Pancreas (tissue), 10 donors: Measurements from ENCODE around the gene CNPY3. TPM values are rescaled to one million over a fixed set of nuclear protein-coding genes. Genes with fewer than 3 reads are reported as not detected.
A peak's percentile ranks its signal among the peaks of the same experiment; 100 is the strongest.

ENCODE experiments used
- ATAC-seq, 4 donors: fragments of 200-7000 bp; cut with Tn5 transposase; one replicate each; pipeline versions ENCODE4 v1.8.0 to v1.9.1; 2020; ENCODE audit warnings: mild to moderate bottlenecking in 4 of 4, moderate library complexity in 4 of 4
- DNase-seq, 6 donors: peaks; one replicate each; pipeline ENCODE4 v3.0.0-alpha.2; 2020
- FAIRE-seq: peaks from 2 replicates; lab custom pipeline; 2012; peaks lifted over from hg19 to GRCh38; lab: Jason Lieb, UNC
- H3K27ac ChIP-seq, 4 donors: fragments of 200-600 bp; sonication (generic); 1 replicate in 3 of 4; 2 replicates in 1 of 4; pipeline versions ENCODE4 v1.5.0 to v1.8.0; 2020
- H3K27me3 ChIP-seq, 4 donors: fragments of 200-600 bp; one replicate each; pipeline ENCODE4 v1.8.0; 2021
- H3K36me3 ChIP-seq, 3 donors: fragments of 200-600 bp; sonication (generic) in 1 of 3; one replicate each; pipeline versions ENCODE4 v1.5.0 to v1.8.0; 2020 to 2021
- H3K4me1 ChIP-seq, 3 donors: fragments of 200-600 bp; one replicate each; pipeline ENCODE4 v1.8.0; 2021
- H3K4me3 ChIP-seq, 4 donors: fragments of 200-600 bp; sonication (generic) in 2 of 4; one replicate each; pipeline versions ENCODE4 v1.5.0 to v1.8.0; 2020 to 2021
- H3K9me3 ChIP-seq, 4 donors: fragments of 200-600 bp; one replicate each; pipeline ENCODE4 v1.8.0; 2021
- whole genome bisulfite sequencing, 2 donors: extraction: QIAGEN DNeasy Blood & Tissue Kit; methylation state at CpG; one replicate each; pipeline ENCODE4 v1.1.7; 2013; 5-methylcytosine and 5-hydroxymethylcytosine counted together
- intact Hi-C, 3 donors: fragments of 100-400 bp; cut with DNase I; formaldehyde crosslinking; loops; one replicate each; pipeline versions ENCODE4 v1.11.1 to v1.14.2; 2022
- polyA plus RNA-seq, 2 donors: library from polyadenylated mRNA; stranded (reverse); fragments of 200-250 nt; gene quantifications; one replicate each; pipeline ENCODE4 v1.2.3, GENCODE V29; 2013
- total RNA-seq, 6 donors: library from RNA; stranded (reverse); fragmentation: NEBNext Ultra II Directional in 4 of 6; extraction: Animal tissue kit (Norgen Biotek cat#: 25700) in 4 of 6; gene quantifications; one replicate each; pipeline versions ENCODE4 v1.2.1 to v1.2.4, GENCODE V29; 2021 to 2023
- TF ChIP-seq, protein P1 (sequence below), 4 donors: fragments of 200-600 bp; sonication (generic) in 3 of 4; IDR thresholded peaks; one replicate each; pipeline versions ENCODE4 v1.5.0 to v1.8.0; 2021; ENCODE audit warnings: antibody characterized with exemption in 4 of 4
- donor health status: healthy with polysubstance abuse.
- donor health status: DM: no; HTN: no; CAD: no; lungs with moderate emphysema.
- donor health status: DM: no; HTN: no; CAD: no.
- donor health status: control.
- donor health status: control.
- donor health status: Bipolar disorder and iron deficiency.
- donor health status: DM: yes; HTN: yes; CAD: no.
- donor health status: DM: no; HTN: no; CAD: no.
- donor health status: DM: no; HTN: no; CAD: no.
- donor health status: DM: yes; HTN: yes; CAD: no.

Gene CNPY3
- total and polyA plus RNA-seq, 8 donors = 28.3 to 59.7 (median 38.1) TPM

GRCh38 chr6:42909835-42910234 is 19.4 kb upstream of the CNPY3 start:
- Histone ChIP-seq H3K36me3 (no peaks in the 10 kb centered on the region), H3K9me3 (no peaks in the 10 kb centered on the region), H3K27ac (no peak overlapping the region), H3K4me1 (no peaks in the 10 kb centered on the region), H3K27me3 (no peaks in the 10 kb centered on the region), H3K4me3 (no peak overlapping the region)
- FAIRE-seq (no peak), DNase-seq (no peak), ATAC-seq (no peak)
- 82 to 89% methylated on average over 10 of the region's 10 CpGs for WGBS, 2 donors
- intact Hi-C loops = loop anchor here in 2 of 3 donors (5.0 to 10.0 kb wide), 2 partner anchors 232 to 235 kb away; no protein-coding TSS in a partner anchor
- TF ChIP-seq, protein P1, sequence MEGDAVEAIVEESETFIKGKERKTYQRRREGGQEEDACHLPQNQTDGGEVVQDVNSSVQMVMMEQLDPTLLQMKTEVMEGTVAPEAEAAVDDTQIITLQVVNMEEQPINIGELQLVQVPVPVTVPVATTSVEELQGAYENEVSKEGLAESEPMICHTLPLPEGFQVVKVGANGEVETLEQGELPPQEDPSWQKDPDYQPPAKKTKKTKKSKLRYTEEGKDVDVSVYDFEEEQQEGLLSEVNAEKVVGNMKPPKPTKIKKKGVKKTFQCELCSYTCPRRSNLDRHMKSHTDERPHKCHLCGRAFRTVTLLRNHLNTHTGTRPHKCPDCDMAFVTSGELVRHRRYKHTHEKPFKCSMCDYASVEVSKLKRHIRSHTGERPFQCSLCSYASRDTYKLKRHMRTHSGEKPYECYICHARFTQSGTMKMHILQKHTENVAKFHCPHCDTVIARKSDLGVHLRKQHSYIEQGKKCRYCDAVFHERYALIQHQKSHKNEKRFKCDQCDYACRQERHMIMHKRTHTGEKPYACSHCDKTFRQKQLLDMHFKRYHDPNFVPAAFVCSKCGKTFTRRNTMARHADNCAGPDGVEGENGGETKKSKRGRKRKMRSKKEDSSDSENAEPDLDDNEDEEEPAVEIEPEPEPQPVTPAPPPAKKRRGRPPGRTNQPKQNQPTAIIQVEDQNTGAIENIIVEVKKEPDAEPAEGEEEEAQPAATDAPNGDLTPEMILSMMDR (IDR thresholded peaks at IDR 0.05) = no peak

GRCh38 chr6:42911171-42912021 is 17.9 kb upstream of the CNPY3 start:
- TF ChIP-seq, protein P1 (IDR thresholded peaks at IDR 0.05) = no peak
- Histone ChIP-seq H3K4me3 (peak overlapping the region in 2 of 4 donors; percentile 10 to 29), H3K27me3 (no peaks in the 10 kb centered on the region), H3K4me1 (no peaks in the 10 kb centered on the region), H3K27ac (peak overlapping the region in 1 of 4 donors; percentile 51), H3K36me3 (no peaks in the 10 kb centered on the region), H3K9me3 (no peaks in the 10 kb centered on the region)
- DNase-seq (peak in 1 of 6 donors; percentile 30), FAIRE-seq (no peak), ATAC-seq (peak; percentile 43 to 77 (median 68))
- WGBS, 2 donors = 24 to 26% methylated on average over 43 to 49 of the region's 49 CpGs
- intact Hi-C loops = no loop called here

DNA sequence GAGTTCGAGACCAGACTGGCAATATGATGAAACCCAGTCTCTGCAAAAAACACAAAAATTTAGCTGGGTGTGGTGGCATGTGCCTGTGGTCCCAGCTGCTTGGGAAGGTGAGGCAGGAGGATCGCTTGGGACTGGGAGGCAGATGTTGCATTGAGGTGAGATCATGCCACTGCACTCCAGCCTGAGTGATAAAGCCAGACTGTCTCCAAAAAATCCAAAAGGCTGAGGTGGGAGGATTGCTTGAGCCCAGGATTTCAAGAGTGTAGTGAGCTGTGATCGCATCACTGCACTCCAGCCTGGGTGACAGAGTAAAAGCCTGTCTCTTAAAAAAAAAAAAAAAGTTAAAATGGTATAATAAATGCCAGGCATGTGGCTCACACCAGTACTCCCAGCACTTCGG is 14.7 kb upstream of the CNPY3 start:
- H3K27me3 ChIP-seq = no peaks in the 10 kb centered on the region
- H3K4me1 ChIP-seq = no peaks in the 10 kb centered on the region
- no peak overlapping the region for H3K4me3 ChIP-seq
- no peaks in the 10 kb centered on the region for H3K36me3 ChIP-seq
- H3K9me3 ChIP-seq = no peaks in the 10 kb centered on the region
- FAIRE-seq (no peak), ATAC-seq (no peak), DNase-seq (no peak)
- TF ChIP-seq, protein P1 (IDR thresholded peaks at IDR 0.05) = no peak
- no peak overlapping the region for H3K27ac ChIP-seq
- WGBS, 2 donors = 79 to 87% methylated on average over 4 of the region's 4 CpGs
- intact Hi-C loops = no loop called here

DNA sequence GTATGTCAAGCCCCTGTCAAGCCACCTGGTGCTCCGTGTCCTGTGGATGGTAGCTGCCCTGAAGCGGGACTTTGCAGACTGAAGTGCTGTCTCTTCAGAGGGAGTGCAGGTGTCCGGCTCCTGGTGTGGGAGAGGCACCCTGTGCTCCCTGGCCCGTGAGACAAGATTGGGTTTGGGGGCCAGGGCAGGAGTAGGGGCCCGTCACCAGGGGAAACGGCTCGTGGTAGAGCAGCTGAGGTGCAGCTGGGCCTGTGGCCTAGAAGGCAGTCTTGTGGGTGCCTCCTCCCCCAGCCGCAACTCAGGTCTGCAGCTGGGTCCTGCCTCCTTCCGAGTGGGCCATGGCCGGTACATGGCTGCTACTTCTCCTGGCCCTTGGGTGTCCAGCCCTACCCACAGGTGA is 13.5 kb upstream of the CNPY3 start, which contains the start of gene PTCRA:
PTCRA (plus strand) TSS at position 322 of the 400 bp plus-strand sequence; CDS start at position 339, 17 bp downstream.
- intact Hi-C loops = no loop called here
- no peaks in the 10 kb centered on the region for H3K4me1 ChIP-seq

More for the DNA sequence above, 13.5 kb upstream of the CNPY3 start, which contains the start of gene PTCRA:
- FAIRE-seq (no peak), ATAC-seq (no peak), DNase-seq (no peak)
- Histone ChIP-seq H3K27ac (no peak within 1 kb of the TSS), H3K27me3 (no peaks in the 10 kb centered on the region), H3K36me3 (no peaks in the 10 kb centered on the region), H3K4me3 (no peak within 1 kb of the TSS), H3K9me3 (no peaks in the 10 kb centered on the region)
- TF ChIP-seq, protein P1 (IDR thresholded peaks at IDR 0.05) = no peak
- WGBS, 2 donors = 80 to 86% methylated on average over 10 of the region's 10 CpGs
